Endothelial cell of umbilical vein (primary cell): ENCODE measurements around the gene WEE2.

Experiments
- FOS ChIP-seq: IDR thresholded peaks from 2 replicates; pipeline ENCODE4 v1.6.1; 2011; ENCODE audit warnings: mild to moderate bottlenecking, low read length, moderate library complexity, borderline replicate concordance; ENCODE audit not compliant: insufficient read depth
- MYC ChIP-seq: IDR thresholded peaks from one replicate; pipeline ENCODE4 v1.6.1; 2011; ENCODE audit warnings: mild to moderate bottlenecking, low read depth, low read length
- POLR2A ChIP-seq: IDR thresholded peaks from 2 replicates; pipeline ENCODE4 v1.6.1; 2012; ENCODE audit warnings: low read depth, mild to moderate bottlenecking, control low read depth, low read length
- POLR2AphosphoS5 ChIP-seq: IDR thresholded peaks from 2 replicates; pipeline ENCODE4 v1.6.1; 2012; ENCODE audit warnings: low read depth, mild to moderate bottlenecking, control low read depth, low read length, moderate library complexity; ENCODE audit not compliant: insufficient read depth
- TF ChIP-seq, protein P1 (sequence below), 2 donors: IDR thresholded peaks; 1 replicate in 1 of 2; 2 replicates in 1 of 2; pipeline ENCODE4 v1.5.1; 2011; ENCODE audit warnings: low read length in 2 of 2, mild to moderate bottlenecking in 2 of 2, moderate library complexity in 2 of 2, control low read depth in 1 of 2, inconsistent platforms in 1 of 2, low read depth in 1 of 2; ENCODE audit not compliant: insufficient read depth in 1 of 2; ENCODE audit errors: extremely low read depth in 1 of 2

DNA sequence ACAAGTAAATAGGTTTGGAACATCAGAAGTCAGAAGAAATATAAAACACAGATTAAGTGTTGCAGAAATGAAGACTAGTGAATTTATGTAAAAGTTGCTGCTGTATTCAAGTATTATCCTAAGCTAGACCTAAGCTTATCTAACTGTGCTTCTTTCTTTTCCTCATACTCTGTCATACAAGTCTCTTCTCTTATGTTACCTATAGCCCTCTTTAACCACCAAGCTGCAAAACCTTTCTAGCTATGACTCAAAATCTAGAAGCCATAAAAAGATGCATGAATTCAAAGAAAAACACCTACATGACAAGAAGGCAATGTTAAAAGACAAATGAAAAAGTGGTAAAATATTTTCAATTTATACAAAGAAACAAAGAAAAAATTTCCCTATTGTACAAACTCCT lies 29.1 kb upstream of the WEE2 start:
- TF ChIP-seq, protein P1, sequence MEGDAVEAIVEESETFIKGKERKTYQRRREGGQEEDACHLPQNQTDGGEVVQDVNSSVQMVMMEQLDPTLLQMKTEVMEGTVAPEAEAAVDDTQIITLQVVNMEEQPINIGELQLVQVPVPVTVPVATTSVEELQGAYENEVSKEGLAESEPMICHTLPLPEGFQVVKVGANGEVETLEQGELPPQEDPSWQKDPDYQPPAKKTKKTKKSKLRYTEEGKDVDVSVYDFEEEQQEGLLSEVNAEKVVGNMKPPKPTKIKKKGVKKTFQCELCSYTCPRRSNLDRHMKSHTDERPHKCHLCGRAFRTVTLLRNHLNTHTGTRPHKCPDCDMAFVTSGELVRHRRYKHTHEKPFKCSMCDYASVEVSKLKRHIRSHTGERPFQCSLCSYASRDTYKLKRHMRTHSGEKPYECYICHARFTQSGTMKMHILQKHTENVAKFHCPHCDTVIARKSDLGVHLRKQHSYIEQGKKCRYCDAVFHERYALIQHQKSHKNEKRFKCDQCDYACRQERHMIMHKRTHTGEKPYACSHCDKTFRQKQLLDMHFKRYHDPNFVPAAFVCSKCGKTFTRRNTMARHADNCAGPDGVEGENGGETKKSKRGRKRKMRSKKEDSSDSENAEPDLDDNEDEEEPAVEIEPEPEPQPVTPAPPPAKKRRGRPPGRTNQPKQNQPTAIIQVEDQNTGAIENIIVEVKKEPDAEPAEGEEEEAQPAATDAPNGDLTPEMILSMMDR (IDR thresholded peaks at IDR 0.05; ENCODE audit: extremely low read depth in 1 of 2, insufficient read depth in 1 of 2, low read depth in 1 of 2, low read length in 2 of 2) = no peak
- TF ChIP-seq POLR2A (no peak), FOS (no peak), MYC (no peak), POLR2AphosphoS5 (no peak)
